Neural cell (in vitro differentiated cells): Measurements from ENCODE around the gene PXMP2. TPM values are rescaled to one million over a fixed set of nuclear protein-coding genes. Genes with fewer than 3 reads are reported as not detected.

Experiments used
- H2AFZ ChIP-seq: fragments of 200-600, 300-800 bp; sonication (generic), shearing (Covaris generic); 2 replicates; pipeline ENCODE4 v1.6.0; 2014; ENCODE audit warnings: low read depth, mild to moderate bottlenecking, antibody characterized with exemption, low read length, moderate library complexity
- H3F3A ChIP-seq: fragments of 200-600 bp; shearing (Covaris generic); 2 replicates; pipeline ENCODE4 v1.6.1; 2016; ENCODE audit warnings: mild to moderate bottlenecking, moderate library complexity, mixed read lengths, antibody characterized with exemption, low read length; ENCODE audit not compliant: insufficient read depth, poor library complexity, severe bottlenecking
- H3K27ac ChIP-seq: fragments of 200-600, 300-800 bp; sonication (generic), shearing (Covaris generic); 2 replicates; pipeline ENCODE4 v1.5.1; 2014; ENCODE audit warnings: mild to moderate bottlenecking, low read length, moderate library complexity
- H3K27me3 ChIP-seq: fragments of 300-800, 200-600 bp; sonication (generic), shearing (Covaris generic); 2 replicates; pipeline ENCODE4 v1.6.0; 2014; ENCODE audit warnings: mild to moderate bottlenecking, low read depth, low read length, moderate library complexity; ENCODE audit not compliant: insufficient read depth
- H3K36me3 ChIP-seq: fragments of 300-800, 200-600 bp; sonication (generic), shearing (Covaris generic); 2 replicates; pipeline ENCODE4 v1.5.1; 2014; ENCODE audit warnings: mild to moderate bottlenecking, antibody characterized with exemption, low read length, moderate library complexity; ENCODE audit not compliant: insufficient read depth
- H3K4me2 ChIP-seq: fragments of 300-800, 200-600 bp; sonication (generic), shearing (Covaris generic); 2 replicates; pipeline ENCODE4 v1.6.0; 2014; ENCODE audit warnings: mild to moderate bottlenecking, low read length
- H3K4me3 ChIP-seq: fragments of 300-800, 200-600 bp; sonication (generic), shearing (Covaris generic); 2 replicates; pipeline ENCODE4 v1.5.1; 2014; ENCODE audit warnings: mild to moderate bottlenecking, low read length, moderate library complexity
- H3K79me2 ChIP-seq: fragments of 200-600 bp; shearing (Covaris generic); replicated peaks from 2 replicates; pipeline ENCODE4 v1.6.0; 2014; ENCODE audit warnings: mild to moderate bottlenecking, low read length, moderate library complexity; ENCODE audit not compliant: insufficient read depth
- H3K9ac ChIP-seq: fragments of 300-800, 200-600 bp; sonication (generic), shearing (Covaris generic); 2 replicates; pipeline ENCODE4 v1.6.1; 2016; ENCODE audit warnings: mild to moderate bottlenecking, low read length, mixed read lengths
- H3K9me2 ChIP-seq: fragments of 200-600 bp; shearing (Covaris generic); 2 replicates; pipeline ENCODE4 v1.6.1; 2016; ENCODE audit warnings: mild to moderate bottlenecking, low read length, mixed read lengths; ENCODE audit not compliant: insufficient read depth
- H3K9me3 ChIP-seq: fragments of 200-600, 300-800 bp; sonication (generic), shearing (Covaris generic); 2 replicates; pipeline ENCODE4 v1.6.1; 2016; ENCODE audit warnings: mild to moderate bottlenecking, mixed run types, low read length, moderate library complexity, mixed read lengths
- H4K20me1 ChIP-seq: fragments of 200-600 bp; shearing (Covaris generic); 2 replicates; pipeline ENCODE4 v1.6.1; 2016; ENCODE audit warnings: mild to moderate bottlenecking, mixed run types; ENCODE audit not compliant: insufficient read depth
- EP300 ChIP-seq: fragments of 450-650 bp; conservative IDR thresholded peaks from 2 replicates; pipeline ENCODE4 v1.6.1; 2014; ENCODE audit warnings: antibody characterized with exemption, mild to moderate bottlenecking, moderate library complexity; ENCODE audit not compliant: poor library complexity, severe bottlenecking
- EZH2 ChIP-seq: fragments of 200-600, 300-800 bp; shearing (Covaris generic), sonication (generic); IDR thresholded peaks from 2 replicates; pipeline ENCODE4 v1.6.1; 2014; ENCODE audit warnings: antibody characterized with exemption, low read length, borderline replicate concordance, mild to moderate bottlenecking; ENCODE audit not compliant: insufficient read depth, poor library complexity, severe bottlenecking
- MXI1 ChIP-seq: fragments of 450-650 bp; conservative IDR thresholded peaks from 2 replicates; pipeline ENCODE4 v1.6.1; 2014; ENCODE audit warnings: antibody characterized with exemption, mild to moderate bottlenecking; ENCODE audit not compliant: poor library complexity, severe bottlenecking
- POLR2AphosphoS5 ChIP-seq: IDR thresholded peaks from 2 replicates; pipeline ENCODE4 v1.6.1; 2012
- RAD21 ChIP-seq: fragments of 450-650 bp; conservative IDR thresholded peaks from 2 replicates; pipeline ENCODE4 v1.6.1; 2014; ENCODE audit warnings: antibody characterized with exemption, mild to moderate bottlenecking, moderate library complexity
- REST ChIP-seq: IDR thresholded peaks from 2 replicates; pipeline ENCODE4 v1.6.1; 2012; ENCODE audit warnings: borderline replicate concordance
- SMC3 ChIP-seq: fragments of 450-650 bp; conservative IDR thresholded peaks from 2 replicates; pipeline ENCODE4 v1.6.1; 2014; ENCODE audit warnings: antibody characterized with exemption, mild to moderate bottlenecking, moderate library complexity; ENCODE audit not compliant: poor library complexity
- TAF1 ChIP-seq: IDR thresholded peaks from 2 replicates; pipeline ENCODE4 v1.6.1; 2012; ENCODE audit warnings: low read depth
- polyA plus RNA-seq: library from polyadenylated mRNA; depleted of rRNA; stranded (reverse); fragments of >200 nt; gene quantifications from 2 replicates; pipeline ENCODE4 v1.2.3, GENCODE V29; 2014
- TF ChIP-seq, protein P1 (sequence below): fragments of 450-650 bp; IDR thresholded peaks from 2 replicates; pipeline ENCODE4 v1.5.1; 2014; ENCODE audit warnings: antibody characterized with exemption, mild to moderate bottlenecking, moderate library complexity; ENCODE audit not compliant: poor library complexity, severe bottlenecking

Gene PXMP2
- polyA plus RNA-seq, 1 donor from 2014 or later: 95.8 TPM

DNA sequence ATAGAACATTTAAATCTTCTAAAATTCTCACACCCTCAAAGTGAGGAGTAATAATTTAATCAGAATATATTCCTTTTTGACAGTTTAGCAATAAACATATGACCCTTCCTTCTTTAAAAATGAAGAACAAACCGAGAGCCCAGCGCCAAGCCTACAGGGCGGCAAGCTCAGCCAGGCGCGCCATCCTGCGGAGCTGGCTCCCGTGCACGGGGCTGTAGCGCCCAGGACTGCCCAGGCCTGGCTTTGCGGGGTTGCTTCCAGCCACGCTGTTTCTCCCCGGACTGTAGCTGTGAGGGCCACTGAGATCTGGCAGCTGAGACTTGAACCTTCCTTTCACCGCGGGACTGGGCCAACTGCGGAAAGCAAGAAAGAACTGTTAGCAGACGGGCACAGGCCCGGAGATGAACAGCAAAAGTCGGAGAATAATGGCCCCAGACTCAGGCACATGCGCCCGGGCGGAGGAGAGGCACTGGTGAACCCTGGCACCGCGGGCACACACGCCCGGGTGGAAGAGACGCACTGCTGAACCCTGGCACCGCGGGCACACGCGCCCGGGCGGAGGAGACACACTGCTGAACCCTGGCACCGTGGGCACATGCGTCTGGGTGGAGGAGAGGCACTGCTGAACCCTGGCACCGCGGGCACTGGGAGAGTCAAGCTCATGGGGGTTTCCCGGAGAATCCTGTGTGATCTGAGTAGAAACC is 39.9 kb downstream of the PXMP2 start:
- Histone ChIP-seq H3K79me2 (no peaks in the 10 kb centered on the region), H3K4me3 (no peak overlapping the region), H3K36me3 (no peaks in the 10 kb centered on the region), H3K4me2 (no peak overlapping the region), H3K9me3 (no peaks in the 10 kb centered on the region), H2AFZ (no peak overlapping the region), H3K9ac (no peak overlapping the region), H3K27ac (no peak overlapping the region), H3K27me3 (no peaks in the 10 kb centered on the region), H4K20me1 (no peaks in the 10 kb centered on the region), H3F3A (no peaks in the 10 kb centered on the region), H3K9me2 (no peaks in the 10 kb centered on the region)
- TF ChIP-seq, protein P1, sequence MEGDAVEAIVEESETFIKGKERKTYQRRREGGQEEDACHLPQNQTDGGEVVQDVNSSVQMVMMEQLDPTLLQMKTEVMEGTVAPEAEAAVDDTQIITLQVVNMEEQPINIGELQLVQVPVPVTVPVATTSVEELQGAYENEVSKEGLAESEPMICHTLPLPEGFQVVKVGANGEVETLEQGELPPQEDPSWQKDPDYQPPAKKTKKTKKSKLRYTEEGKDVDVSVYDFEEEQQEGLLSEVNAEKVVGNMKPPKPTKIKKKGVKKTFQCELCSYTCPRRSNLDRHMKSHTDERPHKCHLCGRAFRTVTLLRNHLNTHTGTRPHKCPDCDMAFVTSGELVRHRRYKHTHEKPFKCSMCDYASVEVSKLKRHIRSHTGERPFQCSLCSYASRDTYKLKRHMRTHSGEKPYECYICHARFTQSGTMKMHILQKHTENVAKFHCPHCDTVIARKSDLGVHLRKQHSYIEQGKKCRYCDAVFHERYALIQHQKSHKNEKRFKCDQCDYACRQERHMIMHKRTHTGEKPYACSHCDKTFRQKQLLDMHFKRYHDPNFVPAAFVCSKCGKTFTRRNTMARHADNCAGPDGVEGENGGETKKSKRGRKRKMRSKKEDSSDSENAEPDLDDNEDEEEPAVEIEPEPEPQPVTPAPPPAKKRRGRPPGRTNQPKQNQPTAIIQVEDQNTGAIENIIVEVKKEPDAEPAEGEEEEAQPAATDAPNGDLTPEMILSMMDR: no peak
- TF ChIP-seq EP300 (no peak), TAF1 (no peak), POLR2AphosphoS5 (no peak), MXI1 (no peak), RAD21 (no peak), REST (no peak), SMC3 (no peak), EZH2 (no peak)

DNA sequence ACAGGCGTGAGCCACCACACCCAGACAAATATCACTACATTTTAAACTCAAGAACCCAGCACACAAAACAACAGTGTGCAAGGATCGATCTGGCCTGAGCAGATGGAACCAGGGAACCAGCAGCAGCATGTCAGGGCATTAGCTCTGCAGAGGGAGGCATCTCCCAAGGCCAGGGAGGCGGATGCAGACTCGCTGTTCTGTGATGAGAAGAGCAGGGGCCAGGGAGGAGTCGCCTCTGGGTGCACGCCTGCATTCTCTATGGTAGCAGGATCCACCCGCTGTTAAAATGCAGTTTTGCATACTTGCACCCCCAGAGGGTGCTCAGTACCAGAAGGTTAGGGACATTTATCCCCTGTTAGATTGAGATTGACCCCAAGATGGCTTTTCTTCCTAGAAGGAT is 41.1 kb downstream of the PXMP2 start:
- Histone ChIP-seq H3K9ac (no peak overlapping the region), H3K27ac (no peak overlapping the region), H3K79me2 (no peaks in the 10 kb centered on the region), H4K20me1 (no peaks in the 10 kb centered on the region), H3F3A (no peaks in the 10 kb centered on the region), H3K27me3 (no peaks in the 10 kb centered on the region), H3K4me3 (no peak overlapping the region), H3K36me3 (no peaks in the 10 kb centered on the region), H3K9me2 (no peaks in the 10 kb centered on the region), H2AFZ (no peak overlapping the region), H3K4me2 (no peak overlapping the region), H3K9me3 (no peaks in the 10 kb centered on the region)
- no peak for TF ChIP-seq SMC3
- no peak for TF ChIP-seq EZH2
- TF ChIP-seq, protein P1: no peak
- no peak for TF ChIP-seq REST
- TF ChIP-seq EP300: no peak
- no peak for TF ChIP-seq RAD21
- TF ChIP-seq MXI1: no peak
- no peak for TF ChIP-seq TAF1
- TF ChIP-seq POLR2AphosphoS5: no peak
